Lung (tissue), 12 donors: ENCODE results near the gene HS1BP3. TPM values are rescaled to one million over a fixed set of nuclear protein-coding genes. Genes with fewer than 3 reads are reported as not detected.

Source experiments
- ATAC-seq: fragments of 200-7000 bp; cut with Tn5 transposase; one replicate; pipeline ENCODE4 v1.9.1; 2020; ENCODE audit warnings: moderate number of reproducible peaks; ENCODE audit not compliant: insufficient read depth, low FRiP score
- DNase-seq, 3 donors: peaks; one replicate each; pipeline ENCODE4 v3.0.0-alpha.2; 2013 to 2017
- H3K27ac ChIP-seq, 2 donors: one replicate each; pipeline ENCODE4 v1.5.1; 2013; ENCODE audit warnings: mild to moderate bottlenecking in 2 of 2, moderate library complexity in 2 of 2, control low read depth in 1 of 2, inconsistent platforms in 1 of 2, low read depth in 1 of 2, low read length in 1 of 2
- H3K27me3 ChIP-seq, 3 donors: one replicate each; pipeline ENCODE4 v1.5.1; 2013; ENCODE audit warnings: low read length in 2 of 3; ENCODE audit not compliant: control insufficient read depth in 3 of 3, insufficient read depth in 3 of 3
- H3K36me3 ChIP-seq, 4 donors: one replicate each; pipeline ENCODE4 v1.5.1; 2013; ENCODE audit warnings: low read length in 4 of 4, mild to moderate bottlenecking in 1 of 4, moderate library complexity in 1 of 4; ENCODE audit not compliant: control insufficient read depth in 4 of 4, insufficient read depth in 4 of 4
- H3K4me1 ChIP-seq, 5 donors: one replicate each; pipeline ENCODE4 v1.5.1; 2013; ENCODE audit warnings: low read length in 5 of 5, mild to moderate bottlenecking in 2 of 5, moderate library complexity in 1 of 5; ENCODE audit not compliant: control insufficient read depth in 5 of 5, insufficient read depth in 5 of 5
- H3K4me3 ChIP-seq: one replicate; pipeline ENCODE4 v1.5.1; 2013; ENCODE audit warnings: mild to moderate bottlenecking, control low read depth, moderate library complexity
- H3K9ac ChIP-seq, 2 donors: one replicate each; pipeline ENCODE4 v1.5.1; 2013; ENCODE audit warnings: low read length in 2 of 2, control low read depth in 1 of 2; ENCODE audit not compliant: insufficient read depth in 1 of 2
- H3K9me3 ChIP-seq, 4 donors: one replicate each; pipeline ENCODE4 v1.5.1; 2013; ENCODE audit warnings: low read length in 3 of 4, mild to moderate bottlenecking in 1 of 4, moderate library complexity in 1 of 4; ENCODE audit not compliant: control insufficient read depth in 4 of 4, insufficient read depth in 3 of 4
- CTCF ChIP-seq: IDR thresholded peaks from 2 replicates; pipeline ENCODE4 v1.5.1; 2012; ENCODE audit warnings: mild to moderate bottlenecking; ENCODE audit errors: control extremely low read depth, extremely low read depth
- WGBS, 2 donors: extraction: QIAGEN DNeasy Blood & Tissue Kit; methylation state at CpG; one replicate each; pipeline ENCODE4 v1.1.7; 2013; 5-methylcytosine and 5-hydroxymethylcytosine counted together
- polyA plus RNA-seq, 2 donors: library from polyadenylated mRNA; stranded (reverse); fragments of 200-250 nt; gene quantifications; one replicate each; pipeline ENCODE4 v1.2.1, GENCODE V29; 2013
- total RNA-seq, 2 donors: library from RNA; depleted of rRNA in 1 of 2; stranded (reverse); fragments of >200 nt in 1 of 2; gene quantifications; one replicate each; pipeline ENCODE4 v1.2.1, GENCODE V29; 2014 to 2021
- donor health status: control.
- donor health status: control.
- donor health status: Bipolar disorder and iron deficiency.
- donor health status: healthy.
- donor health status: DM: yes; HTN: yes; CAD: no.

Gene HS1BP3
- total and polyA plus RNA-seq, 4 donors, result 25.4 to 41.4 (median 33.4) TPM

GRCh38 chr2:20678780-20679179, 27.9 kb upstream of the HS1BP3 start:
- no peak overlapping the region for H3K4me3 ChIP-seq
- peaks cover 0 to 11% (median under 1%) of the 10 kb centered on the region in 4 donors for H3K36me3 ChIP-seq
- no peak for DNase-seq
- no peak for ATAC-seq
- no peak for TF ChIP-seq CTCF
- no peaks in the 10 kb centered on the region for H3K9me3 ChIP-seq
- no peak overlapping the region for H3K9ac ChIP-seq
- peaks cover 0 to 13% (median 10%) of the 10 kb centered on the region in 3 donors for H3K27me3 ChIP-seq
- peaks cover 0 to 5% (median 0%) of the 10 kb centered on the region in 5 donors for H3K4me1 ChIP-seq
- WGBS, 2 donors, result 84 to 92% methylated on average over 2 of the region's 2 CpGs
- no peak overlapping the region for H3K27ac ChIP-seq

GRCh38 chr2:20678086-20678395, 27.1 kb upstream of the HS1BP3 start:
- no peak for TF ChIP-seq CTCF
- DNase-seq (no peak), ATAC-seq (no peak)
- peaks cover 0 to 5% (median 0%) of the 10 kb centered on the region in 5 donors for H3K4me1 ChIP-seq
- no peak overlapping the region for H3K9ac ChIP-seq
- 98 to 100% methylated on average over 1 of the region's 1 CpG for WGBS, 2 donors
- H3K9me3 ChIP-seq, result no peaks in the 10 kb centered on the region
- no peak overlapping the region for H3K27ac ChIP-seq
- peaks cover 0 to 9% (median under 1%) of the 10 kb centered on the region in 4 donors for H3K36me3 ChIP-seq
- peaks cover 0 to 21% (median 18%) of the 10 kb centered on the region in 3 donors for H3K27me3 ChIP-seq
- H3K4me3 ChIP-seq, result no peak overlapping the region

GRCh38 chr2:20677301-20678085, 26.6 kb upstream of the HS1BP3 start:
- DNase-seq (no peak), ATAC-seq (no peak)
- Histone ChIP-seq H3K9me3 (no peaks in the 10 kb centered on the region), H3K27me3 (peaks cover 0 to 26% (median 23%) of the 10 kb centered on the region in 3 donors), H3K27ac (no peak overlapping the region), H3K36me3 (peaks cover 0 to 4% (median under 1%) of the 10 kb centered on the region in 4 donors), H3K4me1 (peaks cover 0 to 5% (median 0%) of the 10 kb centered on the region in 5 donors), H3K4me3 (no peak overlapping the region), H3K9ac (no peak overlapping the region)
- no peak for TF ChIP-seq CTCF
- WGBS, 2 donors, result 82 to 84% methylated on average over 15 of the region's 15 CpGs
